ENCODE results near the gene TAS2R14. TPM values are rescaled to one million over a fixed set of nuclear protein-coding genes. Genes with fewer than 3 reads are reported as not detected.
A peak's percentile ranks its signal among the peaks of the same experiment; 100 is the strongest.

TAS2R14 gene
- 0.26 TPM for polyA plus RNA-seq (2012; ENCODE audit: insufficient read length, low read depth)

- TF ChIP-seq TAF1 (IDR thresholded peaks at IDR 0.05; ENCODE audit: borderline replicate concordance, insufficient read depth, low read length), result no peak
- TF ChIP-seq POLR2AphosphoS5 (IDR thresholded peaks at IDR 0.05; ENCODE audit: low read depth, low read length), result no peak
- no peak for TF ChIP-seq SIN3A (IDR thresholded peaks at IDR 0.05; ENCODE audit: borderline replicate concordance, insufficient read depth, low read length)
- TF ChIP-seq FOXP2 (optimal IDR thresholded peaks at IDR 0.05; ENCODE audit: borderline replicate concordance, extremely low read depth, extremely low read length, insufficient read depth), result no peak
- TF ChIP-seq, protein P1, sequence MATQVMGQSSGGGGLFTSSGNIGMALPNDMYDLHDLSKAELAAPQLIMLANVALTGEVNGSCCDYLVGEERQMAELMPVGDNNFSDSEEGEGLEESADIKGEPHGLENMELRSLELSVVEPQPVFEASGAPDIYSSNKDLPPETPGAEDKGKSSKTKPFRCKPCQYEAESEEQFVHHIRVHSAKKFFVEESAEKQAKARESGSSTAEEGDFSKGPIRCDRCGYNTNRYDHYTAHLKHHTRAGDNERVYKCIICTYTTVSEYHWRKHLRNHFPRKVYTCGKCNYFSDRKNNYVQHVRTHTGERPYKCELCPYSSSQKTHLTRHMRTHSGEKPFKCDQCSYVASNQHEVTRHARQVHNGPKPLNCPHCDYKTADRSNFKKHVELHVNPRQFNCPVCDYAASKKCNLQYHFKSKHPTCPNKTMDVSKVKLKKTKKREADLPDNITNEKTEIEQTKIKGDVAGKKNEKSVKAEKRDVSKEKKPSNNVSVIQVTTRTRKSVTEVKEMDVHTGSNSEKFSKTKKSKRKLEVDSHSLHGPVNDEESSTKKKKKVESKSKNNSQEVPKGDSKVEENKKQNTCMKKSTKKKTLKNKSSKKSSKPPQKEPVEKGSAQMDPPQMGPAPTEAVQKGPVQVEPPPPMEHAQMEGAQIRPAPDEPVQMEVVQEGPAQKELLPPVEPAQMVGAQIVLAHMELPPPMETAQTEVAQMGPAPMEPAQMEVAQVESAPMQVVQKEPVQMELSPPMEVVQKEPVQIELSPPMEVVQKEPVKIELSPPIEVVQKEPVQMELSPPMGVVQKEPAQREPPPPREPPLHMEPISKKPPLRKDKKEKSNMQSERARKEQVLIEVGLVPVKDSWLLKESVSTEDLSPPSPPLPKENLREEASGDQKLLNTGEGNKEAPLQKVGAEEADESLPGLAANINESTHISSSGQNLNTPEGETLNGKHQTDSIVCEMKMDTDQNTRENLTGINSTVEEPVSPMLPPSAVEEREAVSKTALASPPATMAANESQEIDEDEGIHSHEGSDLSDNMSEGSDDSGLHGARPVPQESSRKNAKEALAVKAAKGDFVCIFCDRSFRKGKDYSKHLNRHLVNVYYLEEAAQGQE (IDR thresholded peaks at IDR 0.05; ENCODE audit: insufficient read depth in 1 of 2, low read depth in 2 of 2, low read length in 2 of 2), result no peak
Observed at GRCh38 chr12:10939163-10939562, at the start of gene TAS2R14. Gene TAS2R14, minus strand, starts transcription at chr12:10939263. Its CDS starts 56 bp downstream, at chr12:10939207.

GRCh38 chr12:10986812-10987211, 47.7 kb upstream of the TAS2R14 start, which contains the start of gene TAS2R50:
Gene TAS2R50, minus strand, starts transcription at chr12:10986912. Its CDS starts 52 bp downstream, at chr12:10986860.
- no peak for TF ChIP-seq POLR2AphosphoS5 (IDR thresholded peaks at IDR 0.05; ENCODE audit: low read depth, low read length)
- TF ChIP-seq TAF1 (IDR thresholded peaks at IDR 0.05; ENCODE audit: borderline replicate concordance, insufficient read depth, low read length), result no peak
- TF ChIP-seq FOXP2 (optimal IDR thresholded peaks at IDR 0.05; ENCODE audit: borderline replicate concordance, extremely low read depth, extremely low read length, insufficient read depth), result no peak
- no peak for TF ChIP-seq SIN3A (IDR thresholded peaks at IDR 0.05; ENCODE audit: borderline replicate concordance, insufficient read depth, low read length)

- TF ChIP-seq FOXP2 (optimal IDR thresholded peaks at IDR 0.05; ENCODE audit: borderline replicate concordance, extremely low read depth, extremely low read length, insufficient read depth), result no peak
Observed at GRCh38 chr12:10982244-10982643, 43.2 kb upstream of the TAS2R14 start.

DNA sequence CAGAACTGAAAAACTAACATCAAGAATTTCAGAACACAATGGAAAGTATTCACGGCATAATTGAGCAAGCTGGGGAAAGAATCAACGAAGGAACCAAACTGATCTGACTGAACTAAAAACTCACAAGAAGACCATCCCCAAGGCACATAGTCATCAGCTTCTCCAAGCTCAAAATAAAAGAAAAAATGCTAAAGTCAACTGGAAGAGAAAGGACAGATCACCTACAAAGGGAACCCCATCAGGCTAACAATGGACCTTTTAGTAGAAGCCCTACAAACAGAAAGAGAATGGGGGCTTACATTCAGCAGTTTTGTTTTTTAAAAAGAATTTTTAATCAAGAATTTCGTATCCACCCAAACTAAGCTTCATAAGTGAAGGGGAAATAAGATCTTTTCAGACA, 35.9 kb upstream of the TAS2R14 start:
- TF ChIP-seq SIN3A (IDR thresholded peaks at IDR 0.05; ENCODE audit: borderline replicate concordance, insufficient read depth, low read length) (no peak), POLR2AphosphoS5 (IDR thresholded peaks at IDR 0.05; ENCODE audit: low read depth, low read length) (no peak), TAF1 (IDR thresholded peaks at IDR 0.05; ENCODE audit: borderline replicate concordance, insufficient read depth, low read length) (no peak), FOXP2 (optimal IDR thresholded peaks at IDR 0.05; ENCODE audit: borderline replicate concordance, extremely low read depth, extremely low read length, insufficient read depth) (no peak)
- TF ChIP-seq, protein P1 (IDR thresholded peaks at IDR 0.05; ENCODE audit: insufficient read depth in 1 of 2, low read depth in 2 of 2, low read length in 2 of 2), result no peak

GRCh38 chr12:10968765-10969456, 29.8 kb upstream of the TAS2R14 start:
- TF ChIP-seq FOXP2 (optimal IDR thresholded peaks at IDR 0.05; ENCODE audit: borderline replicate concordance, extremely low read depth, extremely low read length, insufficient read depth), result no peak

DNA sequence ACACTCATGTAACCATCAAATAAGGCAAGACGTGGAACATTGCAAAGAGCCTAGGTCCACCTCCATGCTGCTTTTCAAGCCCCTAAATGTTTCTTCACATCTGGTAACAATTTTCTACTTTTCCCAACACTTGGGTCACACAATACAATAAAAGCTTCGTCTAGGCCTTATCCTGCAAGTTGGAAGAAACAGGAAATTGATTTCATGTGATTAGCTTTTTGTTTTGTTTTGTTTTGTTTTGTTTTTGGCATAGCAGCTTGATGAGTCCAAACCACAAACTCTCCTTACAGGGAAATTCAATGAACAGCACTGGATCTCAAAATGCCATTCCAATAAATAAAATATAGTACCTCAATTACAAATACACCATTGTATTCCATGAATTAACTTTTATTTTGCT, 28.3 kb upstream of the TAS2R14 start:
- TF ChIP-seq TAF1 (IDR thresholded peaks at IDR 0.05; ENCODE audit: borderline replicate concordance, insufficient read depth, low read length), result no peak
- TF ChIP-seq POLR2AphosphoS5 (IDR thresholded peaks at IDR 0.05; ENCODE audit: low read depth, low read length), result 0 out of 2 replicates have a peak, but pooled peaks have one; percentile 21

DNA sequence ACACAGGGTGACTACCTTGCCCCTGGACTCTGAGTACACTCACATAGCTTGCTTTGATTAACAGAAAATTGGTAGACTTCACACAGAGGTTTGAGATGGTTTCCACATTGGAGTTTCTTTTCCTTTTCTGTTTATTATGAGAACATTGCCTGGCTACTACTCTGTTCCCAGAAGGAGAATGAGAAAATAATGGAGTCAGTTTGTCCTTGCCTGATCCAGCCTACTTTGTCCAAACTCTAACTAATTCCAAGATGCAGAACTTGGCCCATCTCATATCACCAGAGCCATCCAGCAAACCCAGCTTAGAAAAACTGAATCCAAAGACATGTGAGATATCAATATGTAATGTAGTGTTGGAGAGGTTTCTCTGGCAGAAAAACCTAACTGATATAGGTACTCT, 27.3 kb upstream of the TAS2R14 start:
- TF ChIP-seq, protein P1 (IDR thresholded peaks at IDR 0.05; ENCODE audit: insufficient read depth in 1 of 2, low read depth in 2 of 2, low read length in 2 of 2), result no peak
- TF ChIP-seq FOXP2 (optimal IDR thresholded peaks at IDR 0.05; ENCODE audit: borderline replicate concordance, extremely low read depth, extremely low read length, insufficient read depth), result no peak
- TF ChIP-seq TAF1 (IDR thresholded peaks at IDR 0.05; ENCODE audit: borderline replicate concordance, insufficient read depth, low read length), result no peak
- TF ChIP-seq POLR2AphosphoS5 (IDR thresholded peaks at IDR 0.05; ENCODE audit: low read depth, low read length), result no peak
- no peak for TF ChIP-seq SIN3A (IDR thresholded peaks at IDR 0.05; ENCODE audit: borderline replicate concordance, insufficient read depth, low read length)

Data from PFSK-1 (cell line).